HG03432 (cell line): ENCODE measurements around the gene EIF3D.

Source experiments
- ATAC-seq: cut with Tn5 transposase; IDR thresholded peaks from one replicate; pipeline ENCODE4 v1.9.1; 2021; ENCODE audit warnings: mild to moderate bottlenecking, moderate library complexity; ENCODE audit not compliant: unreplicated experiment

EIF3D gene

DNA sequence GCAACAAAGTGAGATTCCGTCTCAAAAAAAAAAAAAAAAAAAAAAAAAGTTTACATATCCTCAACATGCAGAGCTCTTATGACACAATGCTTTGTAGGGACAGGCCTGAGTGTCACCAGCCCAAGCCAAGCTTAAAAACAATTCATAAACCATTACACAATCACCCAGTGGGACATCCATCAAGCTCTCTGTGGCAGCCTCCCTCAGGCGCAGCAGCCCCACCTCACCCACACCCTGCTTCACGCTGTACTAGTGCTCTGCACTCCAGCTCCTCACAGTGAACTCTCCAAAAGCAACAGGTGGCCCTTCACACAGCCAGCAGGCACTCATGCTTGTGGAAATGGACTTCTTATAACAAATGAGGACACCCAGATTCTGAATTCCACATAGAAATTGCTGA, 18.6 kb downstream of the EIF3D start:
- ATAC-seq = no peak

DNA sequence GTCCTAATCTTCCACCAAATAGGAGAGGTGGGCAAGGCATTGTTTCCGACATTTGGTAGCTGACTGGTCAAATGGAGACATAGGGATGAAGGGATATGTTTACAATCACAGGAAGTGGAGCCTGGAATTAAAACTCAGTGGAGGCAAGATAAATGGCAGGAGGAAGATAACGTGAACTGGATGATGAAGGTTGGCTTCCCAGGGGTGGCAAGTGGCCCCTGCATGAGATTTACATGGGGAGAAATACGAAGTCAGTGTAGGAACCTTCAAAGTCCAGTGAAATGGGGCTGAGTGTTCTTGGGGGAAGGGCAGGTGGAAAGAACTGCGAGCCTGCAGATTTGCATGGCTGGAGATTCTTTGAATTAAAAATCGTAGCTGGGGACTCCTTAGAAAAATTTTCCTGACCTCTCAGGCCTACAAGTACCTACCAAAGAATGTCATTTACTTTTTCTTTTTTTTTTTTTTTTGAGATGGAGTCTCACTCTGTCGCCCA, 21.4 kb downstream of the EIF3D start:
- ATAC-seq = no peak

DNA sequence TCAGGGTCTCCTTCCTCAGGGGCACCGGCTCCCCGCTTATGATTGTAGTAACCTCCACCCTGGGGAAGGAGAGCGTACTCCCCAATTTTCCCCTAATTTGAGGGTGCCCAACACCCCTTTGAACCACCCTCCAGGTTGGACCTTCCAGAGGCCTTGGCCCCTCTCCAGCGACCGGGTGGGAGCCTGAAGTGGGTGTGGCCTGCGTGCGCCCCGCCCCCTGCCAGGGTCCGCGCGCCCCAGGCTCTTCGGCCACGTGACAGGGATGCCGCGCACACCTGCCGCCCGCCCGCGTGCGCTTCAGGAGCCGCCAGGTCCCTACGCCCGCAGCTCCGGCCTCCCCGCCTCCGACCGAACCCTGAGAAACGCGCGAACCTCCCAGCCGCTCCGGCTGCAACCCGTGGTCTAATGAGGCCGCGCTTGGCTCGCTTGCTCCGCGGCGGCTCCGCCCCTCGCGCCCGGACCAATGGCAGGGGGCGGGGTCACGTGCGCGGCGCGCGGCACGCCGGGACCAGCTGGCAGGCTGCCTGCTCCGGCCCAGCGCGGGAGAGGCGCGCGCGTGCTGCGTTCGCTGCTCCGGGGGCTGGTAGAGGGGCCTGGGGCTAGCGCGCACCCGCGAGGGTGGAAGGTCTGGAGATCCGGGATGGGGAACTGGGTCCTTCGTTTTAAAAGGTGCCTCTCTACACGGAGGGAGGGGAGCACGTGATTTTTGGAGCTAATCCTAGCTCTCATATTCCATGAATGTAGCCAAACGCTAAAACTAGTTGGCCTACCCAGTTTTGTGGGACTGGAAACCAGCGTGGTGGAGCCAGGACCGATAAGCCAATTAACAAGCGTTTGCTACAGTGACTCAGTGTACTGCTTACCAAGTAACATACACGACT, 22.1 kb downstream of the EIF3D start, which contains the start of gene FOXRED2:
Gene FOXRED2, minus strand, starts transcription at position 404 of the 881 bp plus-strand sequence. CDS start 618 bp downstream, outside the sequence.
- peak; percentile 80 for ATAC-seq

DNA sequence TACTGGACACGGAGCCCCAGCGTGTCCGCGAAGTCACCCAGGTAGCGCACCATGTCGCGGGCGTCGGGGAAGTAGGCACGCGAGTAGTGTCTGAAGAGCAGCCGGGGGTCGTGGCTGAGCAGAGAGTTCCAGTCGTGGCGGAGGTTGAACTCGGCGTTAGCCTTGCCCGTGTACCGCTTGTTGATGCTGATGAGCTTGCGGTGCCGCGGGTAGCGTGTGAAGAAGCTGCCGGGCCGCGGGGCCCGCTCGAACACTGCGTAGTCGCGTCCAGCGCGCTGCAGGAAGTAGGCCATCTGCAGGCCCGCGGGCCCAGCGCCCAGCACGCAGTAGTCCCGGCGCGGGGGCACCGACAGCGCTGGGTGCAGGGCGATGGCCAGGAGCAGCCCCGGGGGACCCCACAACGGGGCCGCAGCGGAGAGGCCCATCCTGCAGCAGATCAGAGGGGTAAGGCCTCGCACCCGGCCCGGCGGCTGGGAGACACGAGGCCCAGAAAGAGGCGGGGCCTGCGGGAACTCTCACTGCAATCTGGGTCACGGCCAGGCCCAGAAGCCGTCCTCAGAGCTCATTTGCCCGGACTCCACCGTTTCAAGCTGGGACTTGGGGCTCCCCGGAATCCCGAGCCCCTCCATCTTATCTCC, 22.8 kb downstream of the EIF3D start:
- no peak for ATAC-seq

DNA sequence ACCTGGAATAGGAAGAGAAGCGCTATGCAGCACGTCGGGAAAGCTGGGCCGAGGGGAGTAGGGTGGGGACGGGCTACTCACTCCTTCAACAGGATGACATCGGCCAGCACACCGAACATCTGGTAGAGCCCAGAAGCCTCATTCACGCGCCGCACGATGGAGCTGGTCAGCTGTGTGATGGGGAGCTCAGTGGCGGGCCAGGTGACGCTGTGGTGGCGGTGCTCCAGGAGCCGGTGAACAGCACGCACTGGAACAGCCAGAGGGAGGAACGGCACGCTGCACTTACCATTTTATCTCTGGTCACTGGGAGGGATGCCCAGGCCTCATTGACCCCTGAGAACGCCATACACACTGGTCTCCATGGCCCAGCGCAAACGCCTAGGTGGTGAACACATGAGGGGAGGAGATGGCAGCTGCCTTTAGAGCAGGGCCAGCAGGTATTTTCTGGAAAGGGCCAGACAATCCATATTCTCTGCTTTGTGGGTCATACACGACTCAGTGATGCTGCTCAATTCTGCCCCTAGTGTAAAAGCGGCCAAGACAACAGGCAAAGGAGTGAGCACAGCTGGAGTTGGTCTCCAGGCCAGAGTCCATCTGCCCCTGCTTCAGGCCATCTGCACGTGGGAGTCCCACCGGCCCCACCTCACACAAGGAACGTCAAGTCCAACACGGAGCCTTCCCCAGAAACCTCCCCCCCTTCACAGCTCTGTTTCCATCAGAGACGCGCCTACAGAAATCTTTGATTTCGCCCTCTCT, 30.9 kb downstream of the EIF3D start:
- ATAC-seq = no peak

DNA sequence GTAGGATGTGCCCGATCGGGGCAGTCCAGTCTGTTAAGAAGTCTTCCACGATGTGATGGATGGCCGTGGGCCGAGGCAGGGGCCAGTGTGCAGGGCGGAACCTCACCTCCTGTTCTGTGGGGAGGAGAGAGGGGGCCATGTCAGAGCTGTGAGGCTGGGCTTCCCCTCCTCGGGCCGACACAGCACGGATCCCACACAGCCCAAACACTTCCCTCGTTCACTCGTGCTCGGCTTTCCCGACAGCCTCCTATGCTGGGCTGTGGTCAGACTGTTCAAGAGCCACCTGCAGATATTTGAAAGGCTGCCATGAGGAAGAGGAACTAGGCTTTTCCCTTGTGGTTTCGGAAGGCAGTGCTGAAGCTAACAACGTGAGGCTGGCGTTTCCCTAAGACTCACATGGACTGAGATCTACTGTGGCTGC, 35.3 kb downstream of the EIF3D start:
- ATAC-seq = peak; percentile 69

DNA sequence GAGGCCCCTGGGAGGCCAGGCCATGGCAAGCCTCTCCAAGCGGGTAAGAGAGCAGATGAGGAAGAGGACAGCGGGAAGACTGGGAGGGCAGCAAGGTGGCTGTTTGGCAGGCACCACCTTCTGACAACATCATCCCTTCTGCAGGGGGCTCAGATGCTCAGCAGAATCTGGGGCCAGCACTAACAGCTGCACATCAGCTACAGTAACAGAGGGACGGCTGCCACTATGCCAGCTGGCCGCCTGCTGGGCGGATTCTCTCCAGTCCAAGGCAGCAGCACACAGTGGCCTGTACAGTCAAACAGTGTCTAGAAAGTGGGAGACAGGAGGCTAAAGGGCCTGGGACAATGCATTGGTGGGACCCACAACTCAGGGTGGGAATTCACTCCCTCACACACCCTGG, 36.9 kb downstream of the EIF3D start:
- ATAC-seq = no peak

DNA sequence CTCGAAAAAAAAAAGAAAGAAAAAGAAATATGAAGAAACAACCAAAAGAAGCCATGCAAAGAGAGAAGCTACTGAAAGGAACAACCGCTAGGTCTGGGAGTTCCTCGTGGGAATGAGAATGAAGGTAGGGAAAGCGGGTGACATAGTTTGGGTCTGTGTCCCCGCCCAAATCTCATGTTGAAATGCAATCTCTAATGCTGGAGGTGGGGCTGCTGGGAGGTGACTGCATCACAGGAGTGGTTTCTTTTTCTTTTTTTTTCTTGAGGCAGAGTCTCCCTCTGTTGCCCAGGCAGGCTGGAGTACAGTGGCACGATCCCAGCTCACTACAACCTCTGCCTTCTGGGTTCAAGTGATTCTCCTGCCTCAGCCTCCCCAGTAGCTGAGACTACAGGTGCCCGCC, 37.8 kb downstream of the EIF3D start:
- no peak for ATAC-seq

DNA sequence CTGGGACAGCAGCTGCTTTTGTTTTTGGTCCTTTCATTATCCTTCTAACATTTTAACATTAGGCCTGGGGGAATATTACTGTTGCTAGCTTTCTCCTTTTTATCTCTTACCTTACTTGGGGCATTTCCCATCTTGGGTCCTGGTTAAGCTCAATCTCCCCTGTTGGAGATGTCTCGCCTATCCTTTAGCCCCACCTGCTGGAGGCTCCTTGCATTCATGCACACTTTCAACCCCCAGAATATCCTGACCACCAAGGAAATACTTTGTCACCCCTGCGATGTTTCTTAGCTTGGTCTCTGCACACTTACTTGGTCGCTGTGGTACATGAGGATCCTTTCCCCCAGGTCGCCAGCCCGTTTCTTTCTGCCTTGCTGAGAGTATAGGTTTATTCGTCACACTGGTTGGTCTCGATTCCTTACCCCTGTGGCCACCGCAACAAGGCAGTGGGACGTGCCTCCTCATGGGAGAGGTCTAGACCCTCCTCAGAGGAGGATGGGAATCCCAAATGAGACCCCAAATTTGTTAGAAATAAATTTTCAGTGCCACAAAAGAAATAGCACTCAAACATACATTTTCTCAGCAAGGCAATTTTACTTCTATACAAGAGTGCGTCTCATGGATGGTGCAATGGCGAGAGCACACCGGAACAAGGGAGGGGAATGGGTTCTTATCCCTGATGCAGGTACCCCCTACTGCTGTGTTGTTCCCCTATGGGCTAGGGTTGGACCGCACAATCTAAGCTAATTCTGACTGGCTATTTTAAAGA, 42.2 kb downstream of the EIF3D start:
- ATAC-seq = no peak

DNA sequence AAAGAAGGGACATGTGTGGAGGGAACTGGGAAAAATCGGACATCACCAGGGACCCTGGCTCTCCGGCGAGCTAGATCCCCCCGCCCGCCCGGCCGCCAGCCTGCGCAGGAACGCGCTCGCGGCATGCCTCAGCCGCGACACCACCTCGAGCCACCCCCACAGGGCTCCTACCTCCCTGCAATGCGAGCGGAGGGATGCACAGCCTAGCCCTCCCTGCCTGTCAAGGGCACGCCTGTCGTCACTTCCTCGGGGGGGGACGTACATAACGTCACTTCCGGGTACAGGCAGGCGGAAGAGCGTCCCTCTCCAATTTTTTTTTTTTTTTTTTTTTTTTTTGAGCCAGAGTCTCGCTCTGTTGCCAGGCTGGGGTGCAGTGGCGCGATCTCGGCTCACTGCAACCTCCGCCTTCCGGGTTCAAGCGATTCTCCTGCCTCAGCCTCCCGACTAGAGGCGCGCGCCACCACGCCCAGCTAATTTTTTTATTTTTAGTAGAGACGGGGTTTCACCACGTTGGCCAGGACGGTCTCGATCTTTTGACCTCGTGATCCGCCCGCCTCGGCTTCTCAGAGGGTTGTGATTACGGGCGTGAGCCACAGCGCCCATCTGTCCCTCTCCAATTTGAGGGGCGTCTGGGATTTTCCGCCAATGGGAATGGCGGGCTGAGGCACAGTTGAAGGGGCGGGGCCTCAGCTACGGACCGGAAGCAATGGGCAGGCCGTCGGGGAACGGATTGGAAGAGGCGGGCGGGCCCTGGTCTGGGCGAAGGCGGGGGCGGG, 47.4 kb downstream of the EIF3D start, which contains the start of gene TXN2:
Gene TXN2, minus strand, starts transcription at position 248 of the 776 bp plus-strand sequence. CDS start 803 bp downstream, outside the sequence.
- ATAC-seq = peak; percentile 88

DNA sequence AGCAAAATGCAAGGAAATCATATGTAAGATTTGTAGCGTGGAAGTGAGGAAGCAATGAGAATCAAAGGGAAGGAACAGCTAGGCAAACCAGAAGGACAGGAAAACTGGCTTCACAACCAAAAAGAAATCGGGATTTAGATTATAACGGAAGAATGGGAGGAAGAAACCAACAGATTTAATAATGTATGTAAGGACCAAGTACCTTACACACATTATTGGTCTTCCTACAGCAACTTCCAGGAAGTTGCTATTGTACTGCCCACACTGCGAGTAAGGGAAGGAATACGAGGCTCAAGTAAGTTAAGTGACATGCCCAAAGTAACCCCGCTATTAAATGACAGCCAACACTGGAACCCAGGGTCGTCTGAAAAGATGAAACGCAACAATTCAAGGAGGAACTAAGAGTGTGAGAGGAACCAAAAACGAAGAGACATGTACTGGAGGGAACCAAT, 48.0 kb downstream of the EIF3D start:
- no peak for ATAC-seq

DNA sequence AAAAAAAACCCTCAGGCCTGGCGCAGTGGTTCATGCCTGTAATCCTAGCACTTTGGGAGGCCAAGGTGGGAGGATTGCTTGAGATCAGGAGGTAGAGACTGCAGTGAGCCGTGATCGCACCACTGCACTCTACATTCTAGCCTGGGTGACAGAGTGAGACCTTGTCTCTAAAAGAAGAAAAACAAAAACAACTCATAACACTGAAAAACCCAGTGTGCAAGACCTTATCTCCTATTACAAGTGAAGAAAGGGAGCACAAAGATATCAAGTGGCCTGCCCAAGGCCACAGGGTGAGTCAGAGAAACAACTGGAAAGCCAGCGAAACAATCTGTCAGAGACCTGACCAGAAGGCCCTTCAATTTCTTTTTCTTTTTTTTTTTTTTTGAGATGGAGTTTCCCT, 50.0 kb downstream of the EIF3D start:
- no peak for ATAC-seq

DNA sequence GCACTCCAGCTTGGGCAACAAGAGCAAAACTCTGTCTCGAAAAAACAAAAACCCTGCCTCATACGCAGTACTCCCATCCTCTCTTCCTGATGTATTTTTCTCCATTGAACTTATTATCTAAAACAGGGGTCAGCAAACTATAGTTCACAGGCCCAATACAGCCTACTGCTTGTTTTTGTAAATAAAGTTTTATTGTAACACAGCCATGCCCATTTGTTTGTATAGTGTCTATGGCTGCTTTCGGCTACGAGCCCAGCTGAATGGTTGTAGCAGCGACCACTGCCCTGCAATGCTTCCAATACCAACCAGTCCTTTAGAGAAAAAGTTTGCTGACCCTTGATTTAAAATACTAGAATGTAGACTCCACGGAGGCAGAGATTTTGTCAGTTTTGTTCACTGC, 53.6 kb downstream of the EIF3D start:
- no peak for ATAC-seq

DNA sequence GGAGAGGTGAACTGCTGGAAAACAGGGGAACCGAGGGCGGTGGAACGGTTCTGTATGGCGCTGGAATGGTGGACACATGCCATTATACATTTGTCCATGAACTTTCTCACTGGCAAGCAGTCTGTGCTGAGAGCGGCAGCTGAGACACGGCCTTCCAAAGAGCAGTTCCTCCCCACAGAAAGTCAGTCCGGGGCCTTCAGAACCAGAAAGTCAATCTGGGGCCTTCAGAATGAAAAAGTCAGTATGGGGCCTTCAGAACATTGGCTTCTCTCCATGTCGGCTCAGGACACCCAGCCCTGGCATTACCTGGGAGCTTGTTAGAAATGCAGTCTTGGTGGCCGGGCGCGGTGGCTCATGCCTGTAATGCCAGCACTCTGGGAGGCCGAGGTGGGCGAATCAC, 56.3 kb downstream of the EIF3D start:
- no peak for ATAC-seq

DNA sequence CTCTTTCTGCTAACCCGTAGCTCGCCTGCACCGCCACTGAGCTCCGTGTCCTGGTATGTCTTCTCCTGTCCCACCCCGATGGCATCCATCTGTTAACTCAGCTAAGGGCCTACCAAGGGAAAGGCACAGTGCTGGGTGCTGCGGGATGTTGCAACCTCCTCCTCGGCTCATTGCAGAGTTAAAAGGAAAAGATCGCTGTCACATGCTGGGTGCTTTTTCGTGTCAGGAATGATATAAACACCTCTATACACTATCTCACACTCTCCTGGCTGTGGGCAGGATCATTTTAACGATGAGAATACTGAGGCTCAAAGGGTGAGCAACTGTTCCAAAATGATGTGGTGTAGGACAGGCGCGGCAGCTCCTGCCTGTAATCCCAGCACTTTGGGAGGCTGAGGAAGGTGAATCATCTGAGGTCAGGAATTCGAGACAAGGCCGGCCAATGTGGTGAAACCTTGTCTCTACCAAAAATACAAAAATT, 57.6 kb downstream of the EIF3D start:
- ATAC-seq = no peak

DNA sequence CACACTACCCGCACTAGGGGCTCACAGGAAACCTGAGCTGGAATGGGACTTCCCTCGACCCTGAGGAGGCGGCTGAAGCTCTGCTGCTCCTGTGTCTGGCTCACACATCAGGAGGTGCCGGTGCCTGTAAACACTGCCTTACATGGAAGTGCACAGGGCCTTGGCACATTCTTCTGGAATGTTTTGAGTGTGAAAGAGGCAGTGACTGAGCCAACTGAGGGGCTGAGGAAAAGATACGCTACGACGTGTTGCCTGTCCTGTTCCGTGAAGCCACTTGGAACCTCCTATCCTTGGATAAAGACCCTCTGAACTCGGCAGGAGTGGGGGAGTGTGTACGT, 58.0 kb downstream of the EIF3D start:
- ATAC-seq = no peak

DNA sequence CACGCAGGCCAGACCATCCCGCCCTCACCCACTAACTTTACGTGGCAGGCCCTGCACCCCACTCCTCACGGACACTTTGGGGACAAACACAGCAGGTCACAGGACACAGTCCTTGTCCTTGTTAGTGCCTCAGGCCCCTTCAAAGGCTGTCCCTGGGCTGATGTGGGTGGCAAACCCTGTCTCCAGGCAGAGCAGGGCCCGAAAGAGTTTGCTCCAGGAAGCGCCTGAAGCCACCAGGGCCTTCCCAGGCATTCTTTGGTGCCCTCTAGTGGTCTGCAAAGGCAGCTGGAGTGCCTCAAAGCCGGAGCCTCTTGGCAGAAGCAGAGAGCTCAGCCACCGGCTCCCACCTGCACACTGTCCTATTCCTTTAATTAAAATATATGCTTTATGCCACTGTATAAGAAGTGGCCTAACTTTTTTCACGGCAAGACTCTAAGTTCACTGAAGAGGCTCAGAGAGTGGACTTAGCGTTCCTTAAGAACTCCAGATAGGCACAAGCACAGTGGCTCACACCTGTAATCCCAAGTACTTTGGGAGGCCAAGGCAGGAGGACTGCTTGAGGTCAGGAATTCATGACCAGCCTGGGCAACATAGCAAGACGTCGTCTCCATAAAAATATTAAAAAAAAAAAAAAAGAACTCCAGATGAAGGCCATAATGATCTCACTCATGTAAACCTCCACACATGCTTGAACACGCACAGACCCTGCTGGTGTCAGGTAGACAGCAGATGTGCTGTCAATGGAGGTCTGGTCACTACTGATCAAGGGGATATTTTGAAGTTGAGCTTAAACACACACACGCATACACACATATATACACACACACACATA, 58.6 kb downstream of the EIF3D start:
- no peak for ATAC-seq

DNA sequence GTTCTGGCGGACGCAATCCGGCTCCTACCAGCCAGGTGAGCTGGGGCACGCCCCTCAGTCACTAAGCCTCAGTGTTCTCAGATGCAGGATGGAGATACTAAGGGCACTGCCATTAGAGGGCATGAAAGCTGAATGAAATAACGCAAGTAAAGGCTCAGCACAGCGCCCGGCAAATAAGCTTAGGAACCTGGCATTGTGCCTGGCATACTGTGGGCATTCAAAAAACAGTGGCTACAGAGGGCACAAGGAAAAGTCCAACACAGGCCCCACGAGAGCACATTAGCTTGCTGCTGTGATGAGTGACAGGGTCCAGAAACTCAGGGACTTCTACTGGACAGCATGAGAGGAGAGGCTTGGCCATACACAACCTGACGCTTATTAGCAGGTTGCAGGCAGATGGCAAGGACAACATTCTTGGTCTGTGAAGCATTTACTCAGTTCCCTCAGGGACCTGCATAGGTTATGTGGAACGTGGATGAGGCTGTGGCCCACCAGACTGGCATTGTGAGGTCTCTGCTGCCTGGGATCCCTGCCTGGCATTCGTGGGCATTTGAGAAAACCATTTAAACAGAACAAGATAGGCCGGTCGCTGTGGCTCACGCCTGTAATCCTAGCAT, 59.8 kb downstream of the EIF3D start:
- ATAC-seq = no peak
